Measurements from ENCODE around the gene CAPN10. TPM values are rescaled to one million over a fixed set of nuclear protein-coding genes. Genes with fewer than 3 reads are reported as not detected.

Gene CAPN10
- total RNA-seq, 4 donors from 2014 or later: 6.8 to 12.2 (median 7.5) TPM

DNA sequence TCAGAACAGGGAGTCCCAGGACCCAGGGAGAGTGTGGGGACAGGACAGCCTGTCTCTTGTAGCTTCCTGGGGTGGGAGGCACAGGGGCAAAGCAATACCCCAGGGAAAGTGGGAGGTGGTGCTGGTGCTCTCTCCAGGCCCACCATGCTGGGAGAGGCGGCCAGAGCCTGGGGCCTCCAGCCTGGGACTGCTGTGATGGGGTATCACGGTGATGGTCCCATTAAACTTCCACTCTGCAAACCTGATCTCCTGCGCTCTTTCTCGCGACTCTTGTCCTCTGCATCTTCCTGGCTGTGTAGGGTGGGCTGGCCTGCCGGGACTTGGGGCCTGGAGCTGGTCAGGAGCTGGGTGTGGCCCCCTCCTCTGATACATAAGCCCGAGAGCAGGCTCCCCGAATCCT, 8.0 kb upstream of the CAPN10 start:
- in situ Hi-C loops (cut with MboI; ENCODE audit: low sequenced_read_pairs in 4 of 4) (no loop called here), intact Hi-C loops (cut with DNase I; ENCODE audit: low total_unique reads) (no loop called here)
- H3K27me3 ChIP-seq: no peaks in the 10 kb centered on the region
- no peaks in the 10 kb centered on the region for H3K9me3 ChIP-seq
- peaks cover 0 to 4% of the 10 kb centered on the region in 2 donors for H3K4me1 ChIP-seq
- no peak for TF ChIP-seq POLR2A (IDR thresholded peaks at IDR 0.05)
- TF ChIP-seq, protein P1, sequence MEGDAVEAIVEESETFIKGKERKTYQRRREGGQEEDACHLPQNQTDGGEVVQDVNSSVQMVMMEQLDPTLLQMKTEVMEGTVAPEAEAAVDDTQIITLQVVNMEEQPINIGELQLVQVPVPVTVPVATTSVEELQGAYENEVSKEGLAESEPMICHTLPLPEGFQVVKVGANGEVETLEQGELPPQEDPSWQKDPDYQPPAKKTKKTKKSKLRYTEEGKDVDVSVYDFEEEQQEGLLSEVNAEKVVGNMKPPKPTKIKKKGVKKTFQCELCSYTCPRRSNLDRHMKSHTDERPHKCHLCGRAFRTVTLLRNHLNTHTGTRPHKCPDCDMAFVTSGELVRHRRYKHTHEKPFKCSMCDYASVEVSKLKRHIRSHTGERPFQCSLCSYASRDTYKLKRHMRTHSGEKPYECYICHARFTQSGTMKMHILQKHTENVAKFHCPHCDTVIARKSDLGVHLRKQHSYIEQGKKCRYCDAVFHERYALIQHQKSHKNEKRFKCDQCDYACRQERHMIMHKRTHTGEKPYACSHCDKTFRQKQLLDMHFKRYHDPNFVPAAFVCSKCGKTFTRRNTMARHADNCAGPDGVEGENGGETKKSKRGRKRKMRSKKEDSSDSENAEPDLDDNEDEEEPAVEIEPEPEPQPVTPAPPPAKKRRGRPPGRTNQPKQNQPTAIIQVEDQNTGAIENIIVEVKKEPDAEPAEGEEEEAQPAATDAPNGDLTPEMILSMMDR (IDR thresholded peaks at IDR 0.05 in 4 of 5, conservative IDR thresholded peaks at IDR 0.05 in 1 of 5): no peak
- DNase-seq: no peak
- H3K4me3 ChIP-seq: no peak overlapping the region
- peaks cover 0 to 35% of the 10 kb centered on the region in 2 donors for H3K36me3 ChIP-seq
- H3K27ac ChIP-seq: no peak overlapping the region
- ATAC-seq: no peak

DNA sequence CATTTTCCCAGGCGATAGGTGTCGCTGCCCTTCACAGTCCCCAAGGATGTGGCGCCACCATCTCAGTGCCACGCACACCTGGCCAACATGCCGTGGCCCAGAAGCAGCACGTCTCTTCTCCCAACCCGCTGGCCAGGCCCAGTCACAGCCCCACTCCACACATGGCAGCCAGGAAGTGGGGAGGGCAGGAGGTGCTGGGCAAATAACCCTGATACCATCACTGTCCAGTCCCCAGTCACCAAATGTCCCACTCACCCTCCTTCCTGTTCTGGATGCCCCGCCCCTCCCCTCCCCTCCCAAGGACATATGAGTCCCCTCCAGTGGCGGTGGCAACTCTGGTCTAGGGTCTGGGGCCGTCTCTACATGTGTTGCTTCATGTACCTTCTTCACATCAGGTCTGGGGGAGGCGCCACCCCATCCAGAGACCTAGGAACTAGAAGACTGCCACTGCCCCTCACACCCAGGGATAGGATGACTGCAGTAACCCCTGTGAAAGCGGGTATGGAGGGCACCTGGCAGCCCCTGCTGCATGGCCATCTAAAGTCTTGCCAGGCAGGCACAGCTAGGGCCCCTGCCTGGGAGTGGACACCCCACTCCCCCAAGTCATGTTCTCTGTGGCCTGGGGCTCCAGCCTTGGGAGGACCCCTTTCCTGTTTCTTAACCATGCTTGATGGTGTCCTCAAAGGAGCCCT, 7.3 kb upstream of the CAPN10 start:
- H3K27ac ChIP-seq: peak overlapping the region; percentile 7 to 69 (median 47)
- H3K36me3 ChIP-seq: peaks cover 0 to 35% of the 10 kb centered on the region in 2 donors
- H3K27me3 ChIP-seq: no peaks in the 10 kb centered on the region
- intact Hi-C loops (cut with DNase I; ENCODE audit: low total_unique reads): no loop called here
- no peak overlapping the region for H3K4me3 ChIP-seq
- H3K9me3 ChIP-seq: no peaks in the 10 kb centered on the region
- no peak for TF ChIP-seq POLR2A (IDR thresholded peaks at IDR 0.05)
- TF ChIP-seq, protein P1 (IDR thresholded peaks at IDR 0.05 in 4 of 5, conservative IDR thresholded peaks at IDR 0.05 in 1 of 5): no peak
- no peak for DNase-seq
- in situ Hi-C loops (cut with MboI; ENCODE audit: low sequenced_read_pairs in 4 of 4): no loop called here
- H3K4me1 ChIP-seq: peaks cover 4 to 8% of the 10 kb centered on the region in 2 donors
- ATAC-seq: no peak

- Histone ChIP-seq H3K4me3 (no peak overlapping the region), H3K27ac (peak overlapping the region; percentile 7 to 69 (median 52)), H3K27me3 (no peaks in the 10 kb centered on the region), H3K9me3 (no peaks in the 10 kb centered on the region), H3K36me3 (peaks cover 0 to 28% of the 10 kb centered on the region in 2 donors), H3K4me1 (peaks cover 12 to 16% of the 10 kb centered on the region in 2 donors)
- peak in 1 of 2 donors; percentile 77 for DNase-seq
- intact Hi-C loops (cut with DNase I; ENCODE audit: low total_unique reads): loop anchor here (10.0 kb wide), 3 partner anchors 255 to 1055 kb away; partner anchors contain the start of genes ATG4B, NDUFA10 and THAP4
- ATAC-seq: peak; percentile 63 to 88
- in situ Hi-C loops (cut with MboI; ENCODE audit: low sequenced_read_pairs in 4 of 4): no loop called here
- no peak for TF ChIP-seq POLR2A (IDR thresholded peaks at IDR 0.05)
- TF ChIP-seq, protein P1 (IDR thresholded peaks at IDR 0.05 in 4 of 5, conservative IDR thresholded peaks at IDR 0.05 in 1 of 5): no peak
Measured at GRCh38 chr2:240579771-240580614, 6.5 kb upstream of the CAPN10 start.

GRCh38 chr2:240581811-240582210, 4.7 kb upstream of the CAPN10 start:
- Histone ChIP-seq H3K4me3 (no peak overlapping the region), H3K27me3 (no peaks in the 10 kb centered on the region), H3K27ac (no peak overlapping the region), H3K4me1 (peaks cover 18 to 23% of the 10 kb centered on the region in 2 donors), H3K36me3 (peaks cover 0 to 12% of the 10 kb centered on the region in 2 donors), H3K9me3 (no peaks in the 10 kb centered on the region)
- intact Hi-C loops (cut with DNase I; ENCODE audit: low total_unique reads): loop anchor here (10.0 kb wide), 3 partner anchors 253 to 1053 kb away; partner anchors contain the start of genes ATG4B, NDUFA10 and THAP4
- DNase-seq (no peak), ATAC-seq (no peak)
- in situ Hi-C loops (cut with MboI; ENCODE audit: low sequenced_read_pairs in 4 of 4): no loop called here
- no peak for TF ChIP-seq POLR2A (IDR thresholded peaks at IDR 0.05)
- TF ChIP-seq, protein P1 (IDR thresholded peaks at IDR 0.05 in 4 of 5, conservative IDR thresholded peaks at IDR 0.05 in 1 of 5): no peak
